Measurements from ENCODE around the gene RPS19BP1.

The RPS19BP1 gene

GRCh38 chr22:39559456-39560105, 27.0 kb upstream of the RPS19BP1 start:
- DNase-seq (ENCODE audit: low spot score): no peak

- DNase-seq (ENCODE audit: low spot score): no peak
Observed at GRCh38 chr22:39558950-39559349, 26.4 kb upstream of the RPS19BP1 start.

GRCh38 chr22:39558254-39558727, 25.7 kb upstream of the RPS19BP1 start:
- DNase-seq (ENCODE audit: low spot score): no peak

- DNase-seq (ENCODE audit: low spot score): no peak
Observed at GRCh38 chr22:39556970-39557841, 24.7 kb upstream of the RPS19BP1 start.

- no peak for DNase-seq (ENCODE audit: low spot score)
Observed at GRCh38 chr22:39554151-39554550, 21.6 kb upstream of the RPS19BP1 start.

GRCh38 chr22:39553429-39553828, 20.9 kb upstream of the RPS19BP1 start:
- no peak for DNase-seq (ENCODE audit: low spot score)

GRCh38 chr22:39547587-39547947, 15.0 kb upstream of the RPS19BP1 start:
- DNase-seq (ENCODE audit: low spot score): no peak

- no peak for DNase-seq (ENCODE audit: low spot score)
Observed at GRCh38 chr22:39546889-39547586, 14.5 kb upstream of the RPS19BP1 start.

GRCh38 chr22:39545386-39546365, 13.1 kb upstream of the RPS19BP1 start:
- DNase-seq (ENCODE audit: low spot score): peak; percentile 26

- DNase-seq (ENCODE audit: low spot score): peak; percentile 35
Observed at GRCh38 chr22:39543095-39543494, 10.5 kb upstream of the RPS19BP1 start.

GRCh38 chr22:39537975-39538374, 5.4 kb upstream of the RPS19BP1 start:
- DNase-seq (ENCODE audit: low spot score): no peak

GRCh38 chr22:39536711-39537110, 4.2 kb upstream of the RPS19BP1 start:
- DNase-seq (ENCODE audit: low spot score): no peak

- DNase-seq (ENCODE audit: low spot score): no peak
Observed at GRCh38 chr22:39535831-39536449, 3.4 kb upstream of the RPS19BP1 start.

- DNase-seq (ENCODE audit: low spot score): no peak
Observed at GRCh38 chr22:39535357-39535725, 2.8 kb upstream of the RPS19BP1 start.

GRCh38 chr22:39534591-39535356, 2.2 kb upstream of the RPS19BP1 start:
- peak; percentile 69 for DNase-seq (ENCODE audit: low spot score)

- no peak for DNase-seq (ENCODE audit: low spot score)
Observed at GRCh38 chr22:39534092-39534506, 1.6 kb upstream of the RPS19BP1 start.

- DNase-seq (ENCODE audit: low spot score): peak; percentile 42
Observed at GRCh38 chr22:39530692-39531331, 1.7 kb downstream of the RPS19BP1 start.

- DNase-seq (ENCODE audit: low spot score): no peak
Observed at GRCh38 chr22:39530116-39530515, 2.4 kb downstream of the RPS19BP1 start.

GRCh38 chr22:39529487-39529851, 3.1 kb downstream of the RPS19BP1 start:
- DNase-seq (ENCODE audit: low spot score): no peak

All from kidney capillary endothelial cell (primary cell).